HEK293 (cell line): ENCODE results near the gene FGF22.

Source experiments
- GLIS2 ChIP-seq: fragments of 450-650 bp; formaldehyde crosslinking; IDR thresholded peaks from 2 replicates; pipeline ENCODE4 v1.5.1; 2016; ENCODE audit warnings: missing biosample characterization, missing genetic modification characterization
- SP2 ChIP-seq: fragments of 450-650 bp; formaldehyde crosslinking; IDR thresholded peaks from 2 replicates; pipeline ENCODE4 v1.5.1; 2016; ENCODE audit warnings: missing biosample characterization, missing genetic modification characterization
- ZBTB20 ChIP-seq: fragments of 450-650 bp; formaldehyde crosslinking; IDR thresholded peaks from 2 replicates; pipeline ENCODE4 v1.5.1; 2016; ENCODE audit warnings: missing biosample characterization, missing genetic modification characterization
- ZNF138 ChIP-seq: fragments of 450-650 bp; formaldehyde crosslinking; IDR thresholded peaks from 2 replicates; pipeline ENCODE4 v1.5.1; 2016; ENCODE audit warnings: missing biosample characterization, missing genetic modification characterization, borderline replicate concordance
- ZNF274 ChIP-seq, 2 experiments: fragments of 200-500 bp in 1 of 2; fragments of 450-650 bp in 1 of 2; sonication (Bioruptor generic) in 1 of 2; formaldehyde crosslinking in 1 of 2; IDR thresholded peaks; 2 replicates each; pipeline versions ENCODE4 v1.5.1 to v1.6.1; 2014 to 2016; ENCODE audit warnings: borderline replicate concordance in 1 of 2, inconsistent platforms in 1 of 2, low read length in 1 of 2, missing biosample characterization in 1 of 2, missing genetic modification characterization in 1 of 2
- ZNF335 ChIP-seq: fragments of 450-650 bp; formaldehyde crosslinking; conservative IDR thresholded peaks from 2 replicates; pipeline ENCODE4 v1.5.1; 2016; ENCODE audit warnings: missing biosample characterization, missing genetic modification characterization
- TF ChIP-seq, protein P1 (sequence below): fragments of 450-650 bp; formaldehyde crosslinking; IDR thresholded peaks from 2 replicates; pipeline ENCODE4 v1.5.1; 2016; ENCODE audit warnings: missing biosample characterization, missing genetic modification characterization
- TF ChIP-seq, protein P2 (sequence below): fragments of 450-650 bp; formaldehyde crosslinking; IDR thresholded peaks from 2 replicates; pipeline ENCODE4 v1.5.1; 2016; ENCODE audit warnings: missing biosample characterization, missing genetic modification characterization
- TF ChIP-seq, protein P3 (sequence below): fragments of 450-650 bp; formaldehyde crosslinking; IDR thresholded peaks from 2 replicates; pipeline ENCODE4 v1.5.1; 2017; ENCODE audit warnings: missing biosample characterization, missing genetic modification characterization

DNA sequence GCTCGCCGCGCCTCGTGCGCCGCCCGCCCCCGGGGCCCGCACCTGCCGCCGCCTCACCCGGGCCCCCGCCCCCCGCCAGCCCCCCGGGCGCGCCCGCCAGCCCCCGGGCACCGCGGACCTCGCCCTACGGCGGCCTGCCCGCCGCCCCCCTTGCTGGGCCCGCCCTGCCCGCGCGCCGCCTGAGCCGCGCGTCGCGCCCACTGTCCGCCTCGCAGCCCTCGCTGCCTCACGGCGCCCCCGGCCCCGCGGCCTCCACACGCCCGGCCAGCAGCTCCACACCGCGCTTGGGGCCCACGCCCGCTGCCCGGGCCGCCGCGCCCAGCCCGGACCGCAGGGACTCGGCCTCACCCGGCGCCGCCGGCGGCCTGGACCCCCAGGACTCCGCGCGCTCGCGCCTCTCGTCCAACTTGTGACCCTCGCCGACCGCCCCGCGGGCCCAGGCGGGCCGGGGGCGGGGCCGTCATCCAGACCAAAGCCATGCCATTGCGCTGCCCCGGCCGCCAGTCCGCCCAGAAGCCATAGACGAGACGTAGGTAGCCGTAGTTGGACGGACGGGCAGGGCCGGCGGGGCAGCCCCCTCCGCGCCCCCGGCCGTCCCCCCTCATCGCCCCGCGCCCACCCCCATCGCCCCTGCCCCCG is 23.5 kb upstream of the FGF22 start:
- TF ChIP-seq, protein P1, sequence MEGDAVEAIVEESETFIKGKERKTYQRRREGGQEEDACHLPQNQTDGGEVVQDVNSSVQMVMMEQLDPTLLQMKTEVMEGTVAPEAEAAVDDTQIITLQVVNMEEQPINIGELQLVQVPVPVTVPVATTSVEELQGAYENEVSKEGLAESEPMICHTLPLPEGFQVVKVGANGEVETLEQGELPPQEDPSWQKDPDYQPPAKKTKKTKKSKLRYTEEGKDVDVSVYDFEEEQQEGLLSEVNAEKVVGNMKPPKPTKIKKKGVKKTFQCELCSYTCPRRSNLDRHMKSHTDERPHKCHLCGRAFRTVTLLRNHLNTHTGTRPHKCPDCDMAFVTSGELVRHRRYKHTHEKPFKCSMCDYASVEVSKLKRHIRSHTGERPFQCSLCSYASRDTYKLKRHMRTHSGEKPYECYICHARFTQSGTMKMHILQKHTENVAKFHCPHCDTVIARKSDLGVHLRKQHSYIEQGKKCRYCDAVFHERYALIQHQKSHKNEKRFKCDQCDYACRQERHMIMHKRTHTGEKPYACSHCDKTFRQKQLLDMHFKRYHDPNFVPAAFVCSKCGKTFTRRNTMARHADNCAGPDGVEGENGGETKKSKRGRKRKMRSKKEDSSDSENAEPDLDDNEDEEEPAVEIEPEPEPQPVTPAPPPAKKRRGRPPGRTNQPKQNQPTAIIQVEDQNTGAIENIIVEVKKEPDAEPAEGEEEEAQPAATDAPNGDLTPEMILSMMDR: no peak
- TF ChIP-seq, protein P2, sequence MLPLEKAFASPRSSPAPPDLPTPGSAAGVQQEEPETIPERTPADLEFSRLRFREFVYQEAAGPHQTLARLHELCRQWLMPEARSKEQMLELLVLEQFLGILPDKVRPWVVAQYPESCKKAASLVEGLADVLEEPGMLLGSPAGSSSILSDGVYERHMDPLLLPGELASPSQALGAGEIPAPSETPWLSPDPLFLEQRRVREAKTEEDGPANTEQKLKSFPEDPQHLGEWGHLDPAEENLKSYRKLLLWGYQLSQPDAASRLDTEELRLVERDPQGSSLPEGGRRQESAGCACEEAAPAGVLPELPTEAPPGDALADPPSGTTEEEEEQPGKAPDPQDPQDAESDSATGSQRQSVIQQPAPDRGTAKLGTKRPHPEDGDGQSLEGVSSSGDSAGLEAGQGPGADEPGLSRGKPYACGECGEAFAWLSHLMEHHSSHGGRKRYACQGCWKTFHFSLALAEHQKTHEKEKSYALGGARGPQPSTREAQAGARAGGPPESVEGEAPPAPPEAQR: no peak
- no peak for TF ChIP-seq ZNF274 (IDR thresholded peaks at IDR 0.05; ENCODE audit: low read length)
- TF ChIP-seq ZNF274 (tag by site-specific recombination; IDR thresholded peaks at IDR 0.05; ENCODE audit: borderline replicate concordance): no peak
- TF ChIP-seq GLIS2 (tag by site-specific recombination): no peak
- no peak for TF ChIP-seq SP2 (tag by site-specific recombination)
- no peak for TF ChIP-seq ZBTB20 (tag by site-specific recombination)
- TF ChIP-seq ZNF335 (tag by site-specific recombination): no peak
- no peak for TF ChIP-seq ZNF138 (tag by site-specific recombination)
- TF ChIP-seq, protein P3, sequence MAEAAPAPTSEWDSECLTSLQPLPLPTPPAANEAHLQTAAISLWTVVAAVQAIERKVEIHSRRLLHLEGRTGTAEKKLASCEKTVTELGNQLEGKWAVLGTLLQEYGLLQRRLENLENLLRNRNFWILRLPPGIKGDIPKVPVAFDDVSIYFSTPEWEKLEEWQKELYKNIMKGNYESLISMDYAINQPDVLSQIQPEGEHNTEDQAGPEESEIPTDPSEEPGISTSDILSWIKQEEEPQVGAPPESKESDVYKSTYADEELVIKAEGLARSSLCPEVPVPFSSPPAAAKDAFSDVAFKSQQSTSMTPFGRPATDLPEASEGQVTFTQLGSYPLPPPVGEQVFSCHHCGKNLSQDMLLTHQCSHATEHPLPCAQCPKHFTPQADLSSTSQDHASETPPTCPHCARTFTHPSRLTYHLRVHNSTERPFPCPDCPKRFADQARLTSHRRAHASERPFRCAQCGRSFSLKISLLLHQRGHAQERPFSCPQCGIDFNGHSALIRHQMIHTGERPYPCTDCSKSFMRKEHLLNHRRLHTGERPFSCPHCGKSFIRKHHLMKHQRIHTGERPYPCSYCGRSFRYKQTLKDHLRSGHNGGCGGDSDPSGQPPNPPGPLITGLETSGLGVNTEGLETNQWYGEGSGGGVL (tag by site-specific recombination): no peak
